Activated CD4-positive, CD25-positive, alpha-beta regulatory T cell treated with anti-CD3 and anti-CD28 coated beads, Interleukin-2, amount 50 U/mL, for 16 hours (primary cell): ENCODE data around the gene RBM5.

Source experiments
- DNase-seq: peaks from one replicate; pipeline ENCODE4 v3.0.0-alpha.2; 2020; ENCODE audit warnings: low read depth, low spot score

RBM5 gene

DNA sequence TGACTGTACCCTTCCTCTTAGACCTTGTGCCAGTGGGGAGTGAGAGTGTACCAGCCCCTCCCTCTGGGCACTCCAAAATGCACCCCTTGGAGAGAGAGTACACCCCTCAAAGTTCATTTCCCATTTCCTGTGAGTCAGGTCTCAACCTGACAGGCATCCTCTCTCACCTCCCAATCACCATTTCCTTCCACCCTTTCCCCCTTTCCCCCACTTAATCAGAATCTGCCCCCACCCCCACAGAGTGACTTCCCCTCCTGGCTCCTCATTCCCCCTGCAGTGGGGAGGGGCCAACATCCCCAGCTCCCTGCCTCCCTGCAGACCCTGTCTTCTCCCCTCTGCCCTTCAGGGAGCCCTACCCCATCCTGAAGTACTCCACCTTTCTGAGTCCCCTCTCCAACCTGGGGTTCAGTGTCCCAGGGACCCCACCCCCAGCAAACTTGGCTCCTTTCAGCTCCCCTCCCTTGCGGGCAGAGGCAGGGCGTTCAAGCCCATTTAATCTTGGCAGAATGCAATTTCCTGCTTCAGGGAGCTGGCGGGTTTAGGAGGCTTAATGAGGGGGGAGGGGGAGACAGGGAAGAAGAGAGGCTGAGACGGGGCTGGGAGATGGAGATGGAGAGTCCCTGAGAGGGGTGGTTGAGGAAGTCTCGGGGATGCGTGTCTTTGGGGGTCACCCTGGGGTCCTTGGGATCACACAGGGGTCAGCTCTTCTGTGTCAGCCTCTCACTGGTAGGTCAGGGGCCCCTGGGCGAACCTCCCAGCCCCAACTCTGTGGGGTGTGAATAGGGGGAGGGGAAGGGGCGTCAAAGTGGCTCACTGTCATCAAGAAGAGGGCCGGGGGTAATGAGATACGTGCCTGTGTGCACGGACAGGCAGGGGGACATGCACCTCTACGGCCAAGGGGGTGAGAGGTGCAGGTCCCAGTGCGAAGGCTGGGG is 49.8 kb downstream of the RBM5 start:
- DNase-seq, result no peak

DNA sequence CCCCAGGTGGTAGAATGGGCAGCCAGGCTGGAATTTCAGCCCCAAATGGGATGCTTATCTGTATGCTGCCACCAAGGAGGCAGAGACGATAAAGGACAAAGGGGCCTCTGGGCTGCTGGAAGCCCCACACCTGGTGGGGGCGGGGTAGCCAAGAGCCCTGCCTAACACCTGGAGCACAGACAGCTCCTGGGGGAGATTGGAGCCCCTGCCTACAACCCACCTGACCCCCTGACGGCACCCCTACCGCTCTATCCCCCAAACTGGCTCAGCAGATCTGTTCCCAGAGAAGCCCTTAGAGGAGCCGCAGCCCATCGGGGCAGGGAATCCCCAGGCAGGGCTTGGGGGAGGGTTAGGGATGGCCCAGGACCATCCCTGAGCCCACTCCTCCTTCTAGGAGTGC is 50.6 kb downstream of the RBM5 start:
- no peak for DNase-seq

DNA sequence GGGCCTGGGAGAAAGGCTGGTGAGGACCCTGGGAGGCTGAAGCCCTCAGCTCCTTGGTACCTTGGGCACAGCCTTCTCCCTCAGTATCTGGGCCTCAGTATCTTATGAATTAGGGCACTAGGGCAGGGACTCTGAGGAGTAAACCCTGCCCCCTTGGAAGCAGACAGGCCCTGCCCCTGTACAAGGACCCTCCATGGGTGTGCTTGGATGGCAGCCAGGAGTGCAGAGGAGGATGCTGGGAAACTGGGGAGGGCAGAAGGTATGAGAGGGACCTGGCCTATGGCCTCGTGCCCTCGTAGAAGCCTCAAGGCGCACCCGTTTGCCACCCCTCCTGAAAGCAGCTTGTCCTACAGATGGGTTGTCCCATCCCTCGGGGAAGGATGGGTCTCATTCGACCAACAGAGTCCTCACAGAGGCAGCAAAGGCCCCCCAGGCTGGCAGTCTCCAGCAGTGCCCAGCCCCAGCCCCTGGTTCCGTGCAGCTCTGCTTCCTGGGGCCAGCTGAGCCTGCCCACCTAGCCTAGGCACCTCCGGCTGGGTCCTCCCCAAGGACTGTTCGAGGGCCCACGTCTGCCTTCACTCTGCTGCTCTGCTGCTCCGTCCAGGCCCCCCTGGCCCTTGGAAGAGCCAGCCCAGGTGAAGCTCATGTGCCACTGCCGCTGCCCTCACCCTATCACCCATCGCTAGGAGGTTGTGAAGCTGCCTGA is 51.2 kb downstream of the RBM5 start:
- DNase-seq, result no peak

DNA sequence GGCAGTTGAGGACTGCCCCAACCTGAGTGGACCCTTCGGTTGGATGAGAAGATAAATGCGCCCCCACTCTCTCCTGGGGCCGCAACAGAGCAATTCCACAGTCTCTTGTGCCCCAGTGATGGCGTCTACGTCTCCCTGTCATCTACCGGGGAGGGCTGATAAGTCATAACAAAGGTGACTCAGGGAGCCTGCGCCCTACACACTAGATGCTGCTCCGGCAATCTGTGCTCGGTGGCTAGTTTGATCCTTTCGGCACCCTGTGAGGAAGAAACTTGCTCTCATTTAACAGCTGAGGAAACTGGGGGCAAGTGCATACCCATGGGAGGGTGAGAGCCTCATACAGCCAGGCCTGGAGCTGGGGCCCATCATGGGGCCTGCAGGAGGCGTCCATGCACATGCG is 52.3 kb downstream of the RBM5 start:
- DNase-seq, result no peak

DNA sequence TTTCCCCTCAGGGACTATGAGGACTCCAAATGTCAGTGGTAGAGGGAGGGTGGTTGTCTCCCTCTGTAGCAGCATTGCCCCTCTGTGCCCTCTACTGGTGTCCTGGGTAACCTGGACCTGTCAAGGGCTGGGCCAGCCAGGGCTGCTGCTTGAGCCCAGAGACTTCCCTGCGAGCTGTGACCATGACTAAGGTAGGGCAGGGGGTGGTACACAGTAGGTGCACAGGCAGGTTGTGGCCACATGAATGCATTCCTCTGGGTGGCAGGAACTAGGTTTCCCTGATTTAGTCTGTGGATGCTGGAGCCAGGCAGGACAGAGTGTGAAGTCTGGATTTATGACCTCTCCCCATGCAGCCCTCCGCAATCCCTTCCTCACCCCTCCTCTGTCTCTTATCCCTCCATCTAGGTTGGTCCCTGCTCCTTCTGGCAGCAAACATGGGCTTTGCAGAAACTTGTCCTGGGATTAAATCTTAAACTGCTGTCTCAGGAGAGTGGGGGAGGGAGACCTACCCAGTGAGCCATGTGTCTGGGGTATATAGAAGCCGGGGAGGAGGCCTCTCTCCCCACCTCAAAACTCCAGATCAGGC is 57.7 kb downstream of the RBM5 start:
- DNase-seq, result no peak

DNA sequence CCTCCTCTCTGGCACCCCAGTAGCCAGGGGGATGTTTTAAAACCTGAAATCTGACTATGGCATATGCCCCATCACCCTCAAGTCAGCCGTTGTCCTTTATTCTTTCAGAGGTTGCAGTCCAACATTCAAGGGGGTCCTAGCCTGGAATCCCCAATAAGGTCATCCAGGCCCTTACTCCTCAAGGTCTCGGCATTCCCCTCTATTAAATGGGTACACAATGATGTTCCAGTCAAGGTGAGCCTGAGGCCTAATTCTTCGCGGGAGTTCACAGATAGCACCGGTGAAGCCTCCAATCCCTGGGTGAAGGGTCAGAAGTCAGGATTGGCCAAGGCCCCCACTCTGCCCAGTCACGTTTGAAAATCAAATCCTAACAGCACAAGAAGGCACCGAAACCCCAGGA is 58.3 kb downstream of the RBM5 start:
- no peak for DNase-seq

DNA sequence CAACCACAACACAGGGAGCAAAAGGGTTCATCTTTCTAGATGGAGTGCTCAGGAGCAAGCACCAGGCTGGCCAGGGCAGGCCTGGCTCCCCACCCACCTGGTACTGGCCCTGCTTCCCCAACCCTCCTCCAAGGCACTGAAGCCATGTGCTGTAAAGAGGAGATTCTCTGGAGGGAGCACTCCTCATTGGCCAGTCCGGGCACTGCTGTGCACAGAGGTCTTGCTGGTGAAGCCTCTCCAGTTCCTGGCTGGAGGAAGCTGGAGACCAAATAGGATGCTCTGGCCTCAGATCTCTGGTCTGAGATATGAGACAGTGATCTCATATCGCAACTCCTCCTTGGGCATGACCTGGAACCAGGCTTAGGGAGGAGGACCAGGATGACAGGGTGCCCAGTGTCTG is 58.7 kb downstream of the RBM5 start:
- no peak for DNase-seq

DNA sequence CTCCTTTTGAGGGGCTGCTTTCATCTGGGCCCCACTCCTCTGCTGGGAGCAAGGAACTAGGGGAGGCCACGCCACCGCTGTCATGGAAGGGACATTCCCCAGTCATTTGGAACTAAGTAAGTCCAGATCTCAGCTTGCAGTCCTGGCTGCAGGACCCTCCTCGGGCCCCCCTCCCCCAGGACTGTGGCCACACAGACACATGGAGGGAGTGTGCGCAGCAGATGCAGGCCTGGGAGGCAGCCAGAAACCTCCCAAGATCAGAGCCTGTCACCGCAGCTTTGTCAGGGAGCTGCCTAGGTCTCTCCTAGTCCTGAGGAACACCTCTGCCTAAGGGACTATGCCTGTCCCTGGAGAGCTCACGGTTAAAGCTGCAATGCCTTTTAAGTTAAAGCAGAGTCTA is 59.1 kb downstream of the RBM5 start:
- DNase-seq, result no peak

DNA sequence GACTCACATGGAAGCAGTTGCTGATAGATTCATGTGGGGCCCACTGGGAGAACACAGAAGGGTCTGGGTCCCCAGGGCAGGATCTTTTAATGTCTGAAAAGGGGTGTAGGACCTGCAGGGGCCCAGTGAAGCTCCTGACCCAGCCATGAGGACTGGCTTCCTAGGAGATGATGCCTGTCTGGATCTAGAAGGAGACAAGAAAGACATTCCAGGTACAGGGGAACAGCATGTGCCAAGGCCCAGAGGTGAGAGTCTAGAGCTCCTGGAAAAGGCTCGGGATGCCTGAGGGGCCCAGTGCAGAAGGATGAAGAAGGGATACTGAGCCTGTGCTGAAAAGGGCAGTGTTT is 61.7 kb downstream of the RBM5 start:
- DNase-seq, result no peak

DNA sequence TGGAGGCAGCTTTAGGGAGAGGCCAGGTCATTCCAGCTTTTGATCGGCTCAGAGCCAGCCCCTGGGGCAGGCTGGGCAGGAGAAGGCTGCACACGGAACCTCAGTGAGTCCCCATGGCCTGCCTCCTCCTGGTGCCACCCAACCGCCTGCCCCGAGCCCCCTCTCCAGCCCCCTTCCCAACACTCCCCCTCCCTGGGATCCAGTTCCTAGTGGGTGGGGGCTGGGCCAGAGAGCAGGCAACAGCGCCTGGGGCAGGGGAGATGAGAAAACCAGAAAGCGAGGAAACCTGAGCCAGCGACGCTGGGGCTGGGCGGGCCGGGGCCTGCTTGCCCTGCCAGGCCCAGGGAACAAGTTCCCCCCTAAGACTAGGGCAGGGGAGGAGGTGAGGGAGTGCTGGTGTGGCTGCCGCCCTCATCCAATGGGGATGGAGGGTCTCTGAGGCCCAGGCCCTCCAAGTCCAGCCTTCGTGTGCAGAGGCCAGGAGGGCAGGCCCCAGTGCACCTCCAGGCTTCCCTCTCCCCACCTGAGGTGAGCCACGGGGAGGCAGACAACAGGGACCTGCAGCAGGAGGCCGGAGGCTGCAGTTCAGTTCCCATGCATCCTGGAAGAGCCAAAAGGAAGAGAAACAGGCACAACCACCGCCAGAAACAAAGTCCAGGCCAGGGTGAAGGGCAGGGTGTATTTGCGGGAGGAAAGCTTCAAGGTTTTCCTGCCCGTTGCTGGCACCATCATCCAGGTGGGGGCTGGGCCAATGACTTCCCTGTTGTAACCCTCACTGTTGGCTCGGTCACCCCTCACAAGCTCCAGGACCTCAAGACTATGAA is 62.4 kb downstream of the RBM5 start:
- no peak for DNase-seq

DNA sequence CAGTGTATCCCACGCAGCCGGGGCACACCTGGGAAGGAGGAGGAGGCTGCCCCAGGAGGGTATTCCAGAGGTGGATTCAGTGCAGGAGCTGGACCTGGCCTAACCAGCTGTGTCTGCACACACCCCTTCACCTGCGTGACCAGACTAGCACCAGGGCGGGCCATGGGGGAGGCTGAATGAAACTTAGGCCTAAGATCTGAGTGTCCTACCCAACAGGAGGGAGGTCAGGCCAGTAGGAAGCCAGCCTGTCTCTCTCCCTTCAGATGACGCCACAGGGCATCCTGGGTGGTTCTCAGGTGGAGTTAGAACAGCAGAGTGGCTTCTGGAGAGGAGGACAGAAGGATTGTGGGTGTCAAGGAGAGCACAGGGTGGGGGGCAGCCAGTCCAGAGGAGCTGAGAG is 63.0 kb downstream of the RBM5 start:
- DNase-seq, result no peak

DNA sequence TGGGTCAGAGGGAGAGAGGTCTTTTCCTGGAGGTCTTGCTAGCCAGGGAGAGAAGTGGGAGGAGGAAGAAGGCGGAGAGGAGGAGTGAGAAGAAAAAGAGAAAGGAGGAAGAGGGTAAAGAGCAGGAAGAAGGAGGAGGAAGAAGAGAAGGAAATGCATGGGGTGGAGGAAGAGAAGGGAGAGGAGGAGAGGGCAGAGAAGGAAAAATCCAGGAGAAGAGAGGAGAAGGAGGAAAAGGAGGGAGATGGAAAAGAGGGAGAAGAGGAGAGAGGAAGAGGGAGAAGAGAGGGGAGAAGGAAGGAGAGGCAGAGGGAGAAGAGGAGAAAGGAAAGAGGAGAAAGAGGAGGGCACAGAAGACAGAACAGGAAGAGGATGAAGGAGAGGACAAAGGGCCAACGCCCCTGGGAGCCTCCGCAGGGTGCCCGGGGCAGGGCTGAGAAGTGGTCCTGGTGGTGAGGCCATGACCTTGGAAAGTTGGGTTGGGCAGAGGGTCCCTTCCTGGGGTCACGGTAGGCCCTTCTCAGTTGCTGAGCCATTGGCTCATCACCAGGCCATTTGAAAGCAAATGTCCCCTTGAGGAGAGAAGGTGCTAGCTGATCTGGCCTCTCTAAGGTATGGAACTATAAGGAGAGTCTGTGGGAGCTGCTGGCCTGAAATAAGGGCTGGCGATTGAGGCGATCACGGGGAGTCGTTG is 65.2 kb downstream of the RBM5 start:
- no peak for DNase-seq

DNA sequence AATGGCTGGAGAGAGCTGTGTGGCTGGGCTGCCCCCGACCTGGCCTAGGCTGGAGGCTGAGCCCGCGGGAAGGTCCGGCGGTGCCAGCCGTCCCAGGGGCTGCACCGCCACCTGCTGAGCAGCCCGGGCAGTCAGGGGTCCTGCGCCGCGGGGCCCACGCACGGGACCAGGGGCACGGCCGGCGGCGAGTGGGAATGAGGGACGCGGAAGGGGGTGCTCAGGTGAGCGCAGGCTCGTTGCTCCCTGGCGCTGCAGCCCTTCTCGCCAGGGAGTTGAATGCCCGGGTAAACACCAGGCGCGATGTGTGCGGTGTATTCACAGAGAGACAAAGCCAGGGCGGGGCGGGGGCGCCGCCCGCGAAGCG is 65.7 kb downstream of the RBM5 start:
- DNase-seq, result no peak

DNA sequence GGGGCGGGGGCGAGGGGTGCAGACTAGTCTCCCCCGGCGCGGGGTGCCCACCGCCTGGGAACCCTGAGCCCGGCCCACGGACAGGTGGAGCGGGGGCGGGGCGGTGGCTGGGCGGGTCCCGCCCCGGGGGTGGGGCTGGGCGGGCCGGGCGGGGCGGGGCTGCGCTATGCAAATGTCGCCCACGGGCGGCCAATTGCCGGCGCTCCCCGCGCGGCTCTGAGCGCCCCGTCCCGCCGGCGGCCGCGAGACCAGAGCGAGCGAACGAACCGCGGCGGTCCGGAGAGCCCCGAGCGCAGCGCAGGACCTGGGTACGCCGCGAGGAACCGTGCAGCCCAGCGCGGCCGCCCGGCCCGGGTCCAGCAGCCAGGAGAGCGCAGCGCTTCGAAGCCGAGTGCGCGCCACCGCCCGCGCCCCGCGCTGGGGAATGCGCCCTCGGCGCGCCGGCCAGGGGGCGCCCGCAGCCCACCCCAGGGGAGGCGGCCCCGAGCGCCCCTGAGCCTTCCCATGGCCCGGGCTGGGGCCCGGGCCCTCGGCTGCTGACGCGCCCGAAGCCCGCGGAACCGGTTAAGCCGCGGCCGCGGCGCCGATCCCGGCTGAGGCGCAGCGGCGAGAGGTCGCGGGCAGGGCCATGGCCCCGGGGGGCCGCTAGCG is 66.2 kb downstream of the RBM5 start, which contains the start of gene SEMA3F:
TSS of gene SEMA3F (plus strand) at position 485 of the 651 bp plus-strand sequence. CDS start 4,299 bp downstream, outside the sequence.
- DNase-seq, result peak; percentile 24

DNA sequence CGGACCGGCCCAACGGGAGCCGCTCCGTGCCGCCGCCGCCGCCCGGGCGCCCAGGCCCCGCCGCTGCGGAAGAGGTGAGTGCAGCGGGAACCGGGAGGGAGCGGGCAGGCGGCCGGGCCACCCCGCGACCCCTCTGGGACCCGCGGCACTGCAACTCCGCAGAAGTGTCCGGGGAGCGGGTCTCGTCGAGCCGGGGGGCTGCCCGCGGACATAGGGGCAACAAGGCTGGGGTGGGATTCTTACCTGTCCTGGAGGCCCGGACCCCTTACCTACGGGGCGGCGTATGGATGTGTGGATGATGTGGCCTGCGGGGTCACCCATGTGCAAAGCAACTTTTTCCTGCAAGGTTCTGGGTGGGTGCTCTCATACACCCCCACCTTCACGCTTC is 66.8 kb downstream of the RBM5 start:
- DNase-seq, result no peak

DNA sequence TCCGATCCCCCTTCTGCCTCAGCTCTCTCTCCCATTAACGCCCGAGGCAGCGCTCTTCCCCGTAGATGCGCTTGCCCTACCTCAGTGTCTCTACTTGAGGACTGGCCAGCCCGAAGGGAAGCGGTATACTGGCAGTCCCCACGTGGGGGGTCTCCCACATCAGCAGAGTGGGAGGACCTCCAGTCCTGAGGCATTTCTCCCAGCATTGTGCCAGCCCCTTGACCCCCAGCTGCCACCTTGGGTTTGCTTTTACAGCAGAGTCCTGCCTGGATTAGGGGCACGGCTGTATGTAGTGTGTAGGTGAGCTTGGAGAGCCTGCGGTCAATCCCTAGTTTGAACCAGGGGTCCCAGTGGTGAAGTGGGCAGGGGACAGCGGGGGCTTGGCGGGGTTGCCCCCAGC is 67.2 kb downstream of the RBM5 start:
- no peak for DNase-seq

DNA sequence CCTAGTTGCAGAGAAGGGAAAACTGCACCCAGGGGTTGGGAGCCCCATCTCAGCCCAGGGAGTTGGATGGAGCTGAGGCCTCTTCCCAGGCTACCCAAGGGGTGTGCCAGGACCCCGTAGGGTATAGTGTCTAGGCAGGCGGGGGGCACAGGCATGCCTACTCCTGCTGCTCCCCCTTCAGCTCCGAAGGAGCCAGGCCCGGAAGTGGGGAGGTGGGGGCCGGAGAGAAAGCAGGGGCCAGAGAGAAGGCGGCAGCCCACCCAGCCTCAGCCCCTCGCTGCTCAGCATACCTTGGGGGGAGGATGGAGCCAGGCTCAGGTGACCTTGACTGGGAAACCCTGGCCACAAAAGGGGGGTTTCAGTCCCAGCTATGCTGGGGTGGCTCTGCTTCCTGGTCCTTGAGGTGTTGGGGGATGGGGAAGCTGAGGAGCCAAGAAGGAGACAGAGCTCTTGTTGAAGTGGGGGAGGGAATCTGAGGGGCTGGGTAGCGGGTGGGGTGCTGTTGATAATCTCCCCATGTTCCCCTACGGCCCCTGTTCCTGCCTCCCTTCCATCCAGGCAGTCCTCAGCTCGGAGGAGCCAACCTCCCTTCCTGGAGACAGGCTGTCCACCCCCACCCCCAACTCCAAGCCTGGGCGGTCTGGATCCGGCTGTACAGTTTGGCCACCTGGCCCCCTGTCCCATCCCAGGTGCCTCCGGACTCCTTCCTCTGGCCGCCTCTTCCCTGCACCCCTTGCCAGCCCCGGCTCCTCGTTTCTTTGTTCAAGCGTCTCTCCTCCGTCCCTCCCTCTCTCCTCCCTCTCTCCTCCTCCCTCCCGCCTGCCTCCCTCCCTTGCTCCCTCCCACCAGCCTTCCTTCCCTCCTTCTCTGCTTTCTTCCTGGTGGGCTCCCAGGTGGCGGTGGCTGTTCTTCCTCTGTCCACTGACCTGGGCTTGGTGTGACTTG is 68.1 kb downstream of the RBM5 start:
- no peak for DNase-seq

DNA sequence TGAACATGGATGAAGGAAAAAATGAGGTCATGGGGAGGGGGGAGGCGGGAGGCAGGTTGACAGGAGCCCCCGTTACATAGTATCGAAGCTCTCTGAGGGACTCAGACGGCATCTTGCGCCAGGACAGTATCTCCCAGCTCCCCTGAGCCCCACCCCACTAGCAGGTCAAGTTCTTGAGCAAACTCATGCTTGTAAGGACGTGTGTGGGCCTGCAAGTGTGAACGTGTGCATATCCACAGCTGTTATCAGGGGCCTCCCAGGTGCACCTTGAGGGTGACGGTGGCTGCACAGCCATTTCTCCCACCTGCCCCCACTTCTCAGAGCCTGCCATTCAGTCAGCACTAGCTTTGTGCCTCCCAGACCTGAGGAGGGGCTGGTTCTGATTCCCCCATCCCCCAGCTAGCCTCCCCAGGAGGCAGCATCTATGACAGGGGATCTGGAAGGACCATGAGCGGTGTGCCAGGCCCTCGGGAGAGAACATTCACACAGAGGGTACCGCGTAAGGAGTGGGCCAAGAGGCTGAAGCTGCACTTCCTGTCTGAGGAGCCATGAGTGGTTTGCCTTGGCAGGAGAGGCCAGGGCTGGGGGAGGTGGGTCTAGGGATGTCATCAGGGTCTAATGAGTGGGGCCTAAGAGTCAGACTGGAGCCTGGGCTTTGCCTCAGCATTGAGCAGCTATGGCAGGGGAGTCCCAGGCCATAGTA is 69.3 kb downstream of the RBM5 start:
- DNase-seq, result no peak

DNA sequence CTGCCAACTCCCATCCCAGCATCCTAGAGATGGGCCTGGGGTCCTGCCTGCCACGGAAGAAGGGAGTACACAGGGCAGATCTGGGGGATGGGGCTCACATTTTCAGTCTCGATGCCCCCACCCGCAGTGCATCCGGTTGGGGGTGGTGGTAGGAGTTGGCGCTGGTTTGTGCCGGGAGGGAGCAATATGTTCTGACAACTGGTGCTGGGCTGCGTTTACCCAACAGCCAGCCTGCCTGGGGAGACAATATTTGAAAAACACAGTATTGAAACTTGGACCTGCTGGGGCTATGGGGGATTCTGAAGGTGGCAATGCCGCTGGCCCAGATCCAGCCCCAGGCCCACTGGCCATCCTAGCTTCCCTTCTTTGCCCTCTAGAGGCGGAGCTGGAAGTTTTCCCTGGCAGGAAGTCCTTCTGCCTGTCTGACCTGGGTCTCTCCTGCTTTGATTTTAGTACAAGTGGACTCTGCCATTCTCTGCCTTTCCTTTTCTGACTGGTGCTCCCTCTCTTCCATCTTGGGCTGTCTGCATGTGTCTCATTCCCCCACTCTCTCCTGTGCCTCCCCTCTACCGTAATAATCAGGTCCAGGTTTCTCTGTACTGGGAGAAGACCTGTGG is 69.9 kb downstream of the RBM5 start:
- DNase-seq, result no peak
